GM18909 (cell line): ENCODE measurements around the gene SORCS3.

ENCODE experiments used
- ATAC-seq: cut with Tn5 transposase; IDR thresholded peaks from one replicate; pipeline ENCODE4 v1.9.1; 2021; ENCODE audit warnings: mild to moderate bottlenecking; ENCODE audit not compliant: unreplicated experiment, poor library complexity

Gene SORCS3

DNA sequence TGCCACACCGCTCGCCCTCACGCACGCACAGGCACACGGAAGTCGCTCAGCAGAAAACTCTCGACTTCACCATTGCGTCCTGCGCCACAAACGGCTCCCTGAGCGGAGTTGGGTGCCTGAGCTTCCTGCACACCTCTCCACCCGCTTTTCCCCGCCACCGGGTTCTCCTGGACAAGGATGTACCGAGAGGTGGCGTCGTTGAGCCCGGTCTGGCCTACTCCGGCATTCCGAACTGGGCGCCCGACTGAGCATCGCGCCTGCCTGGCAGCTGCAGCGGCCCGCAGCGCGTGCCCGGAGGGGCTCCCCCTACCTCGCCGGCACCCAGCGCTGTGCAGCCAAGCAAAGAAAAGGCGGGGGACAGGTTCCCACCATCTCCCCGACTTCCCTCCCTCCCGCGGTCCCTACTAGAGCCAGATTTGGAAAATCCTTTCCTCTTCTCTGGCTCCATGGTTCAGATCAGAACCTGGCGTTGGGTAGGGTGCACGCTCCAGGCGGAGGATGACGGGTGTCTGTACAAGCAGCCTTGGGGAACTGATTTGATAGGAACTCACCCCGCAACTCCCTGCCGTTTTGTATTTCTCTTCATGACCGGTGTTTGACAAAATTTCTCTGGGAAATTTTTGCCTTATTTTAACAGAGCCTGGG, 1.7 kb downstream of the SORCS3 start:
- ATAC-seq, result no peak

DNA sequence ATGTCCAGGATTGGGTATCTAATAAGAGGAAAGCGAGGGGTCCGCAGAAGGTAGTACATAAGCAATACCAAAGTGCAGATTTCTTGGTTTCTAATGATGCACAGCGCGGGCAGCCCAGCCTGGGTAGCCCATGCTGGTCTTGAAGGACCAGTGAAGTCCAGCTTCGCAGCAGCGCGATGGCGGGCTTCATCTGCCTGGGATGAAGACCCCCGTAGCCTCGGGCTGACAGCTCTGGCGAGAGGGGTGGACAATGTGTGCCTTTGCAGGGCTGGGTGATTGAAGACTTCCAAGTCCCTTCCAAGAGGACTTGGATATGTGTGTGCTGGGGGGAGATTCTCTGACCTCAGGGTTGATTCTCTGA, 2.2 kb downstream of the SORCS3 start:
- no peak for ATAC-seq

DNA sequence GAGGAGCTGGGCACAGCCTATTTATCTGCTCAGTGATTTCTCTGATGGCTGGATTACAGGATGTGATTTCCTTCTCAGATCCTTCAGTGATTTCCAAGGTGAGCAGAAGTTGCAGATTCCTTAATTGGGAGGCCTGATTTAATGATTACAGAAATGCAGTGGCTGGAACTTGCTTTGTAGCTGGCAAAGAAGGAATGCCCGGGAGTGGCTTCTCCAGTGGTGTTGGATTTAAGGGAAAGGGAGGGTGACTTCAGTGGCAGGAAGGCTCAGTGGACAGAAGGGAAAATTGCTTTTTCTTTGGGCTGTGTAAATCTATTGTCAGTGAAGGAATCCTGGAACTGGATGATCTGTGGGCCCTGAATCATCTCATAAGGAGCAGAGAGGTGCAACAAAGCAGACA, 5.1 kb downstream of the SORCS3 start:
- no peak for ATAC-seq

DNA sequence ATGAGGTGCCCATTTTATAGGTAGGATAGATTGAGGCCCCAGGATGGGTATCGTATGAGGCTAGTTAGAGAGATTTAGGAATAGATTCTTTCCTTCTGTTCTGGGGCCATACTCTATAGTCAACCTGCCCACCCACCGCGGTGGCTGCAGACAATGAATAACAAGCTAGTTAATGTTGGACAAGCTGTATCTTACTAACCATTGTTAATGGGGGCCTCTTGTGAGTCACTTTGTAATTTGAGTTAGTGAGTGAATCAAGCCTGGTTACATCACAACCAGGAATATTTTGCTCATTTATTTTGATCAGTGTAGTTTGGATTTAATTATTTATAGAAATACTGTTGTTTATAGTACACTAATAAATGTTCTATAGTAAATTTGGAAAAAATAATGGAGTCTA, 7.3 kb downstream of the SORCS3 start:
- no peak for ATAC-seq

DNA sequence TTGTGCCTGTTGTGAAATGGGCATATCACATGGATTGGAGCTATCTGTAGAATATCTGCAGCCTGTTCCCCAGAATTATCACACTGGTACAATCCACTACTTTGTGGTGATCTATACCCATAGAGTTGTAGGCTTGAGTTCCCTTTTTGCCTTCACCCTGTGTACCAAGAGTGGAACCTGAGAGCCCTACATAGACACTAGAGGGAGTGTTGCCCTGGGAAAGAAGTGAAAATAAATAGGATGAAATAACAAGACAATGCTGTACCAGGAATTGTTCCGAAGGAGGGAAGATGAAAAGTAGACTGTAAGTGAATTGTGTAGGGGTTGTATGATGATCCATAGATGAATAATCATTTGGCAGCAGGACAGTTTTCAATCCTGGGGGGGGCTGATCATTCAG, 9.0 kb downstream of the SORCS3 start:
- no peak for ATAC-seq

DNA sequence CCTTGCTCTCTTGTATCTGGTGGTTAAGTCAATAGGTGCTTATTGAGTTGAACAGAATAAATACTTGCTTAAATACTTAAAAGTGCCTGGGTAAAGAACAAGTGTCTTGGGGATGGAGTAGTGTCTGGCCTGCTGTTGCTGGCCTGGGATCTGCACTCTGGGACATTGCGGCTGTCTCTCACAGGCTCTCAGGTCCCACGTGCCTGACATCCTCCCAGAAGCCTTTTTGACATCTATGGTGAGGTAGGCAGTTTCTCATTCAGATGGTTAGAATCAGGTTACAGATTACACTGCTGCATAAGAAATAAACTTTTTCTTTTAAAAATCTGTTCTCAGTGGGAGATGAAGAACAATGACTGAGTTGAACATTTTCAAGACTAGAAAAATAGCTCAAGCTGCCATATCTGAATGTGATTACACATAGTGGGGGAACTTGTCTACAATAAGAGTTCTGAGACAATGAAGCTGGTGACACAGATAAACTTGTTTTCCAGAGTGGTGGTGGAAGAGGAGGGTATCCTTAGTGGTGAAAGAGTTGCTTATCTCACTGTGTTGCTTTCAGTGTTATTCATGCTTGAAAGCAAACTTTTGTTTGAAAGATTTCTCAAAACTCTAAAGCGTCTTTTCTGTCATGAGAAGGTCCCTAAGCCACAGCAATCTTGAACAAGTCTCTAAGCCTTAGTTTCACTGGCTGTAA, 9.7 kb downstream of the SORCS3 start:
- ATAC-seq, result no peak

DNA sequence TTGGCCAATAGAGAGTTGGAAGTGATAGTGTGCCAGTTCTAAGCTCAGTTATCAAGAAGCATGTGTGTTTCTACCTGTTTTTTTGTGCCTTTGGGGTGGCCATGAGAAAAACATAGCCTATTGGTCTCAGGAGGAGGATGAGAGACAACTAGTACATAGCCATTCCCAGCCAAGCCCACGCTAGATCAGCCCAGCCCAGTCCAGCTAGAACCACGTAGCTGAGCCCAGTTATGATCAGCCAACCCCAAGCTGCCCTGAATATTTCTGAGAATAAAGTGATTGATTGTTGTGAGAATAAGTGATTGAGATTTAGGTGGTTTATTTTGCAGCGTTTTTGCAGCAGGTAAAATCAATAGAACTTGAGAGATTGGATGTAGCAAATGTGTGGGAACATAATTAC, 15.9 kb downstream of the SORCS3 start:
- no peak for ATAC-seq

DNA sequence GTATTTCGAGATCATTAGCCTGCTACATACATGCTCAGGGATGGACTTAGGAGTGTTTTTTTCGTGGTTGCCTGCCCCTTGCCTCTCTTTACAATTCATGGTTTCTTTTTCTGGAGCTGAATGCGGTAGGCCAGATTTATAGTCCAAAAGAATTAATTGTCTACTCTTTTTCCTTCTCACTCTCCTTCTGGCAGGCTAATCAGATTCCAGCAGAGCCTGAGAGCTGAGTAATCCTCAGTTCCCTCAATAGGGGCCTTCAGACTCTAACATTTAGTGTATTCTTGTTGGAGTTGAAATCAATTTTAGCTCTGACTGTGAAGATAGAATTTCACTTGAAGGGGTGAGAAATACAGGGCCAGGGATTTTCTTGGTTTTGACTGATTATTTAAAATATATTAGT, 16.4 kb downstream of the SORCS3 start:
- no peak for ATAC-seq

DNA sequence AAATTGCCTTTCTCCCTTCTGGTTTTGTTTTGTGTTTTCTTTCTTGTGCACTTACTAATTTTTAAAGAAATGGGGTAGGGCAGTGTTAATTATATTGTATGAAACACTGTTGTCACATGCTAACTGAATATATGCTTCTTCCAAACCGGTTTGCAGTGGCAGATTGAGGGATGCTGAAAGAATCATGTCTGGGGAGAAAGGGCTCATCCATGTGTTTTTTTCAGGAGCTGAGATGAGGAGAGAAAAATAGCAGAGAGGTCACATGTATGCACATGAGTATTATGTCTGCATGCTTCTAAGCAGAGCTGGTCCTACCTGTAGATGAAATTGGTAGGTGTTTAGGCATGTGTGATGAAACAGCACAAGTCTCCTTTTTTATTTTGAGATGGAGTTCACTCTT, 17.0 kb downstream of the SORCS3 start:
- no peak for ATAC-seq

DNA sequence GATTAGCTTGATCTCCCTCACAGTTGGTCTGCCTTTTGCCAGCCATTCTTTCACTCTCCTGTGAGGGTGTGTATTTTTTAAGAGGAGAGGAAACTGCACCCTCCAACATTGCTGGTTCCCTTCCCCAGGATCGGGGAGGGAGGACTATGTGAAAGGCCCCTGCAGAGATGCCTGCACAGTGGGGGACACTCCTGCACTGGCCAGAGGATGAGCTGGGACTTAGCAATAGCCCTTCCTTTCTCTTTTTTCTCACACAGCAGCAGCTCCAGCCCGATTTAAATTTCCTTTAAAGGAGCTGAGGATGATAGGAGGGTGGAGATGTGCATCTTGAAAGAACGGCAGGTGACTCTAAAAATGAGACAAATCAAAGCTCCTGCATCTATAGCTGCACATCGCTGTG, 18.7 kb downstream of the SORCS3 start:
- ATAC-seq, result no peak

DNA sequence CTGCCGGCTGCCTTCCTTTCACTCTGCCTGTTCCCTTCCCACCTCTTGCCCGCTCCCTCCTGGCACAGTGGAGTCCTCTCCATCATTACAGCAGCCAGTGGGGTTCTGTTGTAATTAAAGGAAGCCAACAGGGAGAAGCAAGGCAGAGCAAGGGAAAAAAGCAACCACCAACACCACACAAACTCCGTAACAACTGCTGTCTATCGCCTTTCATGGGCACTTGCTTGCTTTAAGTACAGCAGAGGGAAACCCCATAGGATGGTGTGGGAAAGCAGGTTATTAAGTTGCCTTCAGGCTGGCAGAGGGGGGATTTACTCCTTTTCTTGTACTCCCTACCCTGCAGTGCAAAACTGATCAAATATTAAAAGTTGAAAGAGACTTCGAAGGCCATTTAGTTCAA, 22.0 kb downstream of the SORCS3 start:
- ATAC-seq, result no peak

DNA sequence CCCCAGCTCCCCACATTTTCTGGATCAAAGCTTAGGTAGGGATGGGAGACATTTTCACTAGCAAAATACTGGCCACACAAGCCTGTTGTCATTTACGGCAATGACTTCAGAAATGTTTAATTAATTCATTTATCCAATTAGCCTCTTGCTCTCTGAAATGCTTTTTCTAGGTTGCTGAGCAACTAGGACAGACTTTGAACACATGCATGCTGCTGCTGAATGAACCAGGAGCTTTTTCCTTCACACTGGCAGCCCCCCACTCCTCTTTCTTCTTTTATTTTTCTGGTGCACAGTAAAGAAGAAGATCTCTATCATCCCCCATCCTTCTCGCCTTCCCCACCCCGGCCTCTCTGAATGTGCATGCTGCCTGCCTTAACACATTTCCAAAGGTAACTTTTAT, 22.5 kb downstream of the SORCS3 start:
- ATAC-seq, result no peak

DNA sequence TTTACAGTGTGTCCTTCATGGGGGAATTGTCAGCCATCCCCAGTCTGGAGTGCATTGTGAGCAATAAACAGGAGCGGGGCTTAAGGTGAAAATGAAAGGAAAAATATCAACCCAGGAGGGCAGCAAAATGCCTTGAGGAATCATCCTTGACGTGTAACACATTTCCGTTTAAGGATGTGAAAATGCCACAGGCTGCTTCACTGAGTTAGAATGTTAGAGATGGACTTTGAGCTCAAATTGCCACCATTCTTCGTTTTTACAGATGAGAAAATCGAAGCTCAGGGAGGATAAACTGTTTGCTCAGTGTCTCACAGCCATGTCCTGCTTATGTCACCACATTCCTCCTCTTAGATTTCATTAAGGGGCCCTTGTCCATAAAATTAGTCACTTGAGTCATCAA, 23.1 kb downstream of the SORCS3 start:
- no peak for ATAC-seq

DNA sequence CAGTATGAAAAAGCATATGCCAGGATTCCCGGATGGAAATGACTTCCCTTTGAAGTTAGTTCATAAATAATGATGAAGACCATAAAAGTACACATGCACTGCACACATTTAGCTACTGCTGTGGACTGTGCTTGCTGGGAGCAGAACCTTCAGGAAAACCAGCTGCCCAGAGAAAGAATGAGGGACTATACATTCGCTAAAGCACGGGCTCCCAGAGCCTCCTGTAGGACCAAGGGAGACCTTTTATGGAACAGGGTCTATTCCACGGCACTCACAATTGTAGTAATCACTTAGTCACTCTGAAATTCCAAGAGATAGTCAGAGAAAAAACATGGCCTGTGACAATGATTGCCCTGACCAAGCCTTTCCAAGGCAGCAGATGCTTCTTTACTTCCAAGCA, 24.1 kb downstream of the SORCS3 start:
- no peak for ATAC-seq

DNA sequence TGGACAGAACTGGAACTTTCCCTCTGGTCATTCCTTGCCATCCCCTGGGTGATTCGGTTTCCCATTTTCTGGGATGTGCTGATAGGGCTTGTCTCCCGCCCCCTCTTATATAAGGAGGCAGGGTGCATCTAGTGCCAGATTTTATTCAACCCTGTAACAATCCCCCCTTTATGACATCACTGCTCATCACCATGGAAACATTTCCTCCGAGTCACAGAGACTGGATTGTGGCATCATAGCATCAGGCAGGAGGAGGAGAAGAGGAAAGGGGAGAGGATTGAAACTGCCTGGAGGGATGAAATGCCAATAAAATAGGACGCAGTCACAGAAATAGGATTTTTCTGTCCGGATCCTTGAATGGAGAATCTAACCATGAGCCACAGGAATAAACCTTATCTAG, 25.0 kb downstream of the SORCS3 start:
- ATAC-seq, result no peak

DNA sequence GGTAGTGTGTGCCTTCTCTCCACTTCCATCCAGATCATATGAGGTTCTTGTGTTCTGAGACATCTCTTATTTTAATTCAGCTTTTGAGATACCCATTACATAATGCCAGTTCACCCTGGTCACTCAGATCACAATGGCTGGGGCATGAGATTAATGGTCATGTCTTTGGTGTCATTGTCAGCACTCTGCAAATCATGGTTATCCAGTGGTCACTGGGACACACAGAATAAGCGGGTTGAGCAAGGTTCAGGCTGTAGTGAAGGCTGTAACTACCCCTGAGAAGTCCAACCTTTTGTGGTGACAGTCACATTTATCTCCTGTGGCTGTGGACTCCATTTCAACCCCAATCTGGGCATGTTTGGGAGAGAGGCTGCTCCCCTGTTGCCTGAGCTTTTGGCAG, 35.8 kb downstream of the SORCS3 start:
- ATAC-seq, result no peak

DNA sequence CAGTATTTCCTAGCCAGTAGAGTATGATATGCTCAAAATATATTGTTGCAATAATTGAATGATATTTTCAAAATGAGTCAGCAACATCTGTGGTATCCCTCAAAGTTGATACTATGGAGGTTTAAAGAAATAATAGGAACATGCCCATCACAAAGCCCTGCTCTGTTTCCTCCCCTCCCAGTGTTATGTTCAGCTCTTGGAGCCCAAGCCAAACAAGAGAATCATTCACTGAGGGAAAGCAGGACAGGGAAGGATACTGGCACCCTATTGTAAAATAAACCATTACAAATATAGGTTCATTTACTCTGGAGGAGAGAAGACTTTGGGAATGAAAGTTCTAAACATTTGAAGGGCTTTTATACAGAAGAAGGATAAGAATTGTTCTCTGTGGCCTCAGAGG, 37.6 kb downstream of the SORCS3 start:
- ATAC-seq, result no peak

DNA sequence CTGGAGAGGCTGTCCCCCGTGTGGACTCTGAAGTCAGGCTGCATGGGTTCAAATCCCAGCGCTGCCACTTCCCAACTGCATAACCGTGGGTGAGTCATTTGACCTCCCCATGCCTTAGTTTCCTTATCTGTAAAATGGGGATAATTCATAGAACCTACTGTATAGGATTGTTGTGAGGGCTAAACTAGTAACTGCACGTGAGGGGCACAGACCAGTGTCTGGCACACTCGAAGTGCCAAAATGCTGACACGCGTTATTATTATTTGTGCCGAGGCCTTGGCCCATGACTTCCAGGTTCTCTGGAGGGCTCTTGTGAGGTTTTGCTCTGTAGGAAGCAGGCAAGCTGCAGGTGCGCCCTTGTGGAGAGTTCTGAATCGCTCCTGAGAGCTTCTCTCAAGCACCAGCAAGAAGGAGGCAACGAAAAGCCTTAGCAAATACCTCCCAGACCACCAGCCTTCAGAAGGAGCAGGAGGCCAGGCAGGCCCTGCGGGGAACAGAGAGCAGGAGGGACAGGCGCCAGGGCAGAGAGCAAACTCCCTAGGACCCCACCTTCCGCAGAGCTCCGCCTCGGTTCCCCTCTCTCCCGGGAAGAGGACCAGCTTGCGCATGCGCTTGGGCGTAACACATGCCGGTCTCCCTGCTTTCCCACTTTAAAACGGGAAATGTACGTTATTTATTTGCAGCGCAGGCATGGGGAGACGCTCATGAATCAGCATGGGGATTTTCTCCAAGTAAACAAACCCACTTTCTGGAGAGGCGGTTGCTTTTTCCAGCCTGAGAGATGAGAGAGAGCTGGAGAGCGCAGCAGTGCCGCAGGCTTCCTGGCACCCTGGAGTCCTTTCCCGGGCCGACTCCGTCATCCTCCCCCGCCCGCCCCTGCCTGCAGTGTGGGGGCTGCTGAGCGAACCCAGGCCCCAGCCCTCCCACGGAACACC, 39.6 kb downstream of the SORCS3 start:
- ATAC-seq, result no peak

DNA sequence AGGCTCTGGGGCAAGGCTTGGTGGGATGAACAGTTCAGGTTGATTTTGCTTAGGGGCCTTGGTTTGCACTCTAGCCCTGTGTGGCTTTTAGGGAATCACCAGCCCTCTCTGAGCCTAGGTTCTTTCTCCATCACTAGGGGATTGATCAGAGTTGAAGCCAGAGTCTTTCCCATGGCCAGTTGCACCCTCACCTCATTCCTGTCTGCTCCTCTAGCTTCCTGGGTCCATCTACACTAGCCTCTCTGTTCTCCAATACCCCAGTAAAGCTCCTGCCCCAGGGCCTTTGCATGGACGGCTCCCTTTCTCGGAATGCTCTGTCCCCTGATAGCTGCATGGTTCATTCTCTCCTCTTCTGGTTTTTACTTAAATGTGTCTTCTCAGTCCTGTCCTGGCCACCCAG, 40.4 kb downstream of the SORCS3 start:
- no peak for ATAC-seq

DNA sequence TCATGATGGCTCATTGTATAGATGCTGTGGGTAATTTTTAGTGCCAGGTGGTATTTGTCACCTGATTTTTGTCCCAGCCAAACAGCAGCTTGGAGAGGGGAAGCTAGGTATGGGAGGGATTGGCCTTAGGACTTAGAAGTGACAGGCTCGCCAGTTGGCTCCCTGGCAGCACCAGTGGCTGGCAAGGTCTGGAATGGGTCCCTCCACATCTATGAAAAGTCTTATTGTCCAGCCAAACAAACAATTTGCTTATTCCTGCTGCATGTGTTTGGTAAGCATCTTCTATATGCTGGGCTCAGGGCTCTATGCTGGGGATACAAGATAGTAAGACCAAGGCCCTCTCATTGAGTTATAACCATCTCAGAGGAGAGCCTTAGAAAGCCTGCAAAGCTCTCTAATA, 42.5 kb downstream of the SORCS3 start:
- ATAC-seq, result no peak

DNA sequence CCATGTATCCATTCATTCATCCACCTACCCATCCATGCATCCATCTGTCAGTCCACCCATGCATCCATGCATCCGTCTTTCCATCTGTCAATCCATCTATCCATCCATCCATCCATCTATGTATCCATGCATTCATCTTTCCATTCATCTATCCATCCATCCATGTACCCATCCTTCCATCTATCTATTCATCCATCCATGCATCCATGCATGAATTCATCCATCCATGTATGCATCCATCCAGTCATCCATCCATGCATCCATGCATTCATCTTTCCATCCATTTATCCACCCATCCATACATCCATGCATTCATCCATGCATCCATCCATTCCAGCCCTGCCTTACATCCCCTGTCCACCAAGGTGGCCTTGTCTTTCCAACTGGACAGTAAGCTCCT, 45.7 kb downstream of the SORCS3 start:
- ATAC-seq, result no peak
